Fibroblast of lung (primary cell): Measurements from ENCODE around the gene INPP5A.

Experiments
- CTCF ChIP-seq, 2 donors: IDR thresholded peaks in 1 of 2; conservative IDR thresholded peaks in 1 of 2; 1 replicate in 1 of 2; 2 replicates in 1 of 2; pipeline ENCODE4 v1.5.1; 2011 to 2012; ENCODE audit warnings: low read length in 2 of 2, control low read depth in 1 of 2, inconsistent platforms in 1 of 2, low read depth in 1 of 2, mild to moderate bottlenecking in 1 of 2
- EZH2 ChIP-seq: IDR thresholded peaks from 2 replicates; pipeline ENCODE4 v1.5.1; 2012; ENCODE audit warnings: low read length, control low read depth, mild to moderate bottlenecking; ENCODE audit errors: missing control alignments

- TF ChIP-seq CTCF (conservative IDR thresholded peaks at IDR 0.05 in 1 of 2, IDR thresholded peaks at IDR 0.05 in 1 of 2; ENCODE audit: low read depth in 1 of 2, low read length in 2 of 2) (no peak), EZH2 (no peak)
Observed at GRCh38 chr10:132646443-132647097, 109.0 kb downstream of the INPP5A start.
